ENCODE data around the gene FGD3. TPM values are rescaled to one million over a fixed set of nuclear protein-coding genes. Genes with fewer than 3 reads are reported as not detected.
A peak's percentile ranks its signal among the peaks of the same experiment; 100 is the strongest.

Gene FGD3
- total RNA-seq, 2 experiments from 2014 or later, result 91.0 to 95.7 TPM

DNA sequence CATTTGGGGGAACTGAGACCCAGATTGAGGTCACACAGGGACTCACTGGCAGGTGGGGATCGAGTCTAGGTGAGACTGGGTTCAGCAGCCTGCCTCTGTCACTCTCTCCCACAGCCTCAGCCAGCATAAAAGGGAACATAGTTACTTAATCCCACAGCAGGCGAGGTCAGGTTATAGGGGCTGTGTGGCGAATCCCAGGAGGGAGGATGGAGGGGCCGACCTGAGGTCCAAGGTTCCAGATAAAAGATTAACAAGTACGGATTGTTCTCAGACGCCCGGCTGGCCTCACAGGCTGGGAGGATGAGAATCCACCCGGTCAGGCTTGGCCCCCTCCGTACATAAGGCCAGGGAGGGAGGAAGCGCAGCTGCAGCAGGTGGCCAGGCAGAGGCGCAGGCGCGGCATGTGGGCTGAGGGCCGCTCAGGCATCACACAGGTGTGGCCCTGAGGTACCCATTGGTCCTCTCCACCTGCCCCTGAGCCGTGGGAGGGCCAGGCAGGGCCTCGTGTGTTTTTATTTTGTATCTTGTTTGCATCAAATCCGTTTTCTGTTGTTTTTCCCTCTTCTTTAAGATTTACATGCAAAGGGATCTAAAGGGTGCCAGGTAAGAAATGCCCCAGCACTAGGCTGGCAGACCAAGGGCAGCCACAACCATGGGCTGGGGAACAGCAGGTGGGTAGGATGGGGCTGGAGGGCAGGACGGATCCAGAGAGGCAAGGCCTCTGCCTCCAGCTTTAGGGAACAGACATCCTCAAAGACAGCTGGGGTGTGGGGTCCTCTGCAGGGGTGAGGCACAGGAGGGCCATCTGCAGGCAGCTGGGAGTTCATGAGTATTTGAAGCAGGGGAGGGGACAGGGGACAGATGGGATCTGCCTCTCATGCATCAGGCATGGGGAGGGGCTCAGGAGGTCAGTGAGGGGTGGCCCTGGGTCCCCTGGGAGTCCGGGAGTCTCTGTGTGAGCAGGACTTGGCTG is 114.8 kb downstream of the FGD3 start:
- ATAC-seq (ENCODE audit: poor library complexity) (no peak), DNase-seq (peak in 6 of 14 experiments; percentile 34 to 61 (median 46))
- Mint-ChIP-seq H3K27me3 (no peaks in the 10 kb centered on the region), H3K9me3 (no peaks in the 10 kb centered on the region), H3K4me1 (ENCODE audit: low read depth) (peaks cover 89% of the 10 kb centered on the region), H3K36me3 (ENCODE audit: low read depth) (peaks cover 66% of the 10 kb centered on the region), H3K4me3 (peak overlapping the region; percentile 96), H3K27ac (peak overlapping the region; percentile 100)
- H3K4me3 ChIP-seq (ENCODE audit: low read length), result peak overlapping the region; percentile 91
- intact Hi-C loops (cut with DNase I, micrococcal nuclease), result loop anchor here (5.0 kb wide), 1 partner anchor 95 kb away; no protein-coding TSS in a partner anchor
- H3K36me3 ChIP-seq (ENCODE audit: insufficient read depth, low read length), result peaks cover 34% of the 10 kb centered on the region
- ChIA-PET CTCF (interaction anchor here (0.8 to 1.6 kb wide), 5 partner anchors 34 to 100 kb away, joined by 3 to 5 read pairs (median 4); no protein-coding TSS in a partner anchor), POLR2A (interaction anchor here (0.8 to 4.5 kb wide), 9 partner anchors 33 to 108 kb away, joined by 3 to 55 read pairs (median 6); partner anchors contain the start of gene CARD19)
- H3K27me3 ChIP-seq (ENCODE audit: control insufficient read depth in 1 of 2, insufficient read depth in 2 of 2, low read length in 2 of 2), result no peaks in the 10 kb centered on the region
- H3K9me3 ChIP-seq (ENCODE audit: control insufficient read depth in 1 of 2, insufficient read depth in 1 of 2, low read length in 2 of 2), result peaks cover 0 to 3% of the 10 kb centered on the region in 2 experiments
- H3K4me1 ChIP-seq (ENCODE audit: insufficient read depth, low read length), result peaks cover 86% of the 10 kb centered on the region
- peak overlapping the region; percentile 83 to 90 for H3K27ac ChIP-seq (ENCODE audit: low read depth in 1 of 2, low read length in 2 of 2)
- TF ChIP-seq, protein P1, sequence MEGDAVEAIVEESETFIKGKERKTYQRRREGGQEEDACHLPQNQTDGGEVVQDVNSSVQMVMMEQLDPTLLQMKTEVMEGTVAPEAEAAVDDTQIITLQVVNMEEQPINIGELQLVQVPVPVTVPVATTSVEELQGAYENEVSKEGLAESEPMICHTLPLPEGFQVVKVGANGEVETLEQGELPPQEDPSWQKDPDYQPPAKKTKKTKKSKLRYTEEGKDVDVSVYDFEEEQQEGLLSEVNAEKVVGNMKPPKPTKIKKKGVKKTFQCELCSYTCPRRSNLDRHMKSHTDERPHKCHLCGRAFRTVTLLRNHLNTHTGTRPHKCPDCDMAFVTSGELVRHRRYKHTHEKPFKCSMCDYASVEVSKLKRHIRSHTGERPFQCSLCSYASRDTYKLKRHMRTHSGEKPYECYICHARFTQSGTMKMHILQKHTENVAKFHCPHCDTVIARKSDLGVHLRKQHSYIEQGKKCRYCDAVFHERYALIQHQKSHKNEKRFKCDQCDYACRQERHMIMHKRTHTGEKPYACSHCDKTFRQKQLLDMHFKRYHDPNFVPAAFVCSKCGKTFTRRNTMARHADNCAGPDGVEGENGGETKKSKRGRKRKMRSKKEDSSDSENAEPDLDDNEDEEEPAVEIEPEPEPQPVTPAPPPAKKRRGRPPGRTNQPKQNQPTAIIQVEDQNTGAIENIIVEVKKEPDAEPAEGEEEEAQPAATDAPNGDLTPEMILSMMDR (IDR thresholded peaks at IDR 0.05), result no peak

DNA sequence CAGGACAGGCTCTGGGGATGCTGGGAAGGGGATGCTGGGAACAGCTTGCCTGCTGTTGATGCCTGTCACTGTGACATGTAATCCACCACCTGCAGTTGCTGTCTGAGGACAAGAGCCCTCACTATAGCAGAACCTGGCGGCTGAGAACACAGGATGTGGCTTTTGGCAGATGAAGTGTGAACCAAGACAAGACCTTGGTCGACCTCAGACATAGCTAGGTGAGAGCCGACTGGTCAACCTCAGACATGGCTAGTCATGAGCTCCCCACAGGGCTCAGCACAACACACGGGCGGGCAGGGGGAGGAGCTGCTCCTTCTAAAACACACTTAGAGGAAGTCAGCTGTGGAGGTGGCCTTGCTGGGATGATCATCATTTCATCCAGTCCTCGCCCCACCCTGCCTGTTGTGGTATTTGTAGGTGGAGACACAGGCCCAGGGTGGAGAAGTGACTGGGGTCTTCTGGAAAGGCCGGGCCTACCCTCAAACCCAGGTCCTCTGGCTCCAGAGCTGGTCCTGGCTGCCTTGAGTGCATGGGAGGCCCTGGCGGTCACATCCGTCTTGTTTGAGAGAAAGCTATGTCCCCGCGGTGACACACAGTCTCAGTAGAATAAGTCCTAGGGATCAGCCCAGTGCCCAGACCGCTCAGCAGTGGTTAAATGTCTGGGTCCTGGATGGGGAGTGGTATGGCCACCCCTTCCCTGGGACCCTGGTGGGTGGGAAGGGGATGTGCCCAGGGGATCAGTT is 117.2 kb downstream of the FGD3 start:
- no peaks in the 10 kb centered on the region for H3K9me3 Mint-ChIP-seq
- H3K27me3 Mint-ChIP-seq, result no peaks in the 10 kb centered on the region
- Histone ChIP-seq H3K27ac (ENCODE audit: low read depth in 1 of 2, low read length in 2 of 2) (peak overlapping the region; percentile 83 to 90), H3K4me1 (ENCODE audit: insufficient read depth, low read length) (peaks cover 80% of the 10 kb centered on the region), H3K4me3 (ENCODE audit: low read length) (peak overlapping the region; percentile 45), H3K27me3 (ENCODE audit: control insufficient read depth in 1 of 2, insufficient read depth in 2 of 2, low read length in 2 of 2) (no peaks in the 10 kb centered on the region), H3K36me3 (ENCODE audit: insufficient read depth, low read length) (peaks cover 45% of the 10 kb centered on the region), H3K9me3 (ENCODE audit: control insufficient read depth in 1 of 2, insufficient read depth in 1 of 2, low read length in 2 of 2) (peaks cover 0 to 3% of the 10 kb centered on the region in 2 experiments)
- ATAC-seq (ENCODE audit: poor library complexity) (peak; percentile 87), DNase-seq (peak; percentile 74 to 97 (median 86))
- H3K27ac Mint-ChIP-seq, result peak overlapping the region; percentile 100
- TF ChIP-seq, protein P1 (IDR thresholded peaks at IDR 0.05), result no peak
- ChIA-PET POLR2A (interaction anchor here (0.6 to 5.1 kb wide), 42 partner anchors 10 to 394 kb away, joined by 3 to 163 read pairs (median 8); partner anchors contain the start of genes CARD19, FAM120A, FGD3 and IPPK), CTCF (interaction anchor here (0.8 to 1.7 kb wide), 7 partner anchors 12 to 108 kb away, joined by 3 to 9 read pairs (median 3); no protein-coding TSS in a partner anchor)
- H3K4me3 Mint-ChIP-seq, result peak overlapping the region; percentile 91
- H3K36me3 Mint-ChIP-seq (ENCODE audit: low read depth), result peaks cover 82% of the 10 kb centered on the region
- intact Hi-C loops (cut with DNase I, micrococcal nuclease), result loop anchor here (1.0 to 5.0 kb wide), 5 partner anchors 30 to 97 kb away; no protein-coding TSS in a partner anchor
- H3K4me1 Mint-ChIP-seq (ENCODE audit: low read depth), result peaks cover 96% of the 10 kb centered on the region
